ENCODE data around the gene CHRNA5.

The CHRNA5 gene

GRCh38 chr15:78624651-78625590, 59.6 kb downstream of the CHRNA5 start:
- DNase-seq (ENCODE audit: low read depth), result no peak
- TF ChIP-seq CTCF (IDR thresholded peaks at IDR 0.05; ENCODE audit: insufficient read depth, low read depth, low read length, missing control alignments), result no peak
- H3K4me3 ChIP-seq (ENCODE audit: low read length), result no peak overlapping the region

GRCh38 chr15:78625606-78626280, 60.4 kb downstream of the CHRNA5 start:
- H3K4me3 ChIP-seq (ENCODE audit: low read length), result no peak overlapping the region
- no peak for TF ChIP-seq CTCF (IDR thresholded peaks at IDR 0.05; ENCODE audit: insufficient read depth, low read depth, low read length, missing control alignments)
- no peak for DNase-seq (ENCODE audit: low read depth)

GRCh38 chr15:78626381-78626995, 61.2 kb downstream of the CHRNA5 start:
- no peak for DNase-seq (ENCODE audit: low read depth)
- H3K4me3 ChIP-seq (ENCODE audit: low read length), result no peak overlapping the region
- TF ChIP-seq CTCF (IDR thresholded peaks at IDR 0.05; ENCODE audit: insufficient read depth, low read depth, low read length, missing control alignments), result no peak

- no peak overlapping the region for H3K4me3 ChIP-seq (ENCODE audit: low read length)
- no peak for DNase-seq (ENCODE audit: low read depth)
- TF ChIP-seq CTCF (IDR thresholded peaks at IDR 0.05; ENCODE audit: insufficient read depth, low read depth, low read length, missing control alignments), result no peak
These were observed 62.0 kb downstream of the CHRNA5 start for GRCh38 chr15:78627348-78627747.

GRCh38 chr15:78628227-78628626, 62.9 kb downstream of the CHRNA5 start:
- H3K4me3 ChIP-seq (ENCODE audit: low read length), result no peak overlapping the region
- TF ChIP-seq CTCF (IDR thresholded peaks at IDR 0.05; ENCODE audit: insufficient read depth, low read depth, low read length, missing control alignments), result no peak
- DNase-seq (ENCODE audit: low read depth), result peak; percentile 54

- TF ChIP-seq CTCF (IDR thresholded peaks at IDR 0.05; ENCODE audit: insufficient read depth, low read depth, low read length, missing control alignments), result no peak
- no peak overlapping the region for H3K4me3 ChIP-seq (ENCODE audit: low read length)
- DNase-seq (ENCODE audit: low read depth), result no peak
These were observed 63.9 kb downstream of the CHRNA5 start for GRCh38 chr15:78629031-78629715.
